ENCODE data around the gene PRR5.
"Not testable (repeated sequence)": the region's sequence is repeated elsewhere in the genome, so short reads cannot be mapped to it uniquely, and the experiment has no call there.

The PRR5 gene

GRCh38 chr22:44676066-44676440 lies 26.0 kb upstream of the PRR5 start:
- not testable (repeated sequence) for DNase-seq (ENCODE audit: low read depth)

DNA sequence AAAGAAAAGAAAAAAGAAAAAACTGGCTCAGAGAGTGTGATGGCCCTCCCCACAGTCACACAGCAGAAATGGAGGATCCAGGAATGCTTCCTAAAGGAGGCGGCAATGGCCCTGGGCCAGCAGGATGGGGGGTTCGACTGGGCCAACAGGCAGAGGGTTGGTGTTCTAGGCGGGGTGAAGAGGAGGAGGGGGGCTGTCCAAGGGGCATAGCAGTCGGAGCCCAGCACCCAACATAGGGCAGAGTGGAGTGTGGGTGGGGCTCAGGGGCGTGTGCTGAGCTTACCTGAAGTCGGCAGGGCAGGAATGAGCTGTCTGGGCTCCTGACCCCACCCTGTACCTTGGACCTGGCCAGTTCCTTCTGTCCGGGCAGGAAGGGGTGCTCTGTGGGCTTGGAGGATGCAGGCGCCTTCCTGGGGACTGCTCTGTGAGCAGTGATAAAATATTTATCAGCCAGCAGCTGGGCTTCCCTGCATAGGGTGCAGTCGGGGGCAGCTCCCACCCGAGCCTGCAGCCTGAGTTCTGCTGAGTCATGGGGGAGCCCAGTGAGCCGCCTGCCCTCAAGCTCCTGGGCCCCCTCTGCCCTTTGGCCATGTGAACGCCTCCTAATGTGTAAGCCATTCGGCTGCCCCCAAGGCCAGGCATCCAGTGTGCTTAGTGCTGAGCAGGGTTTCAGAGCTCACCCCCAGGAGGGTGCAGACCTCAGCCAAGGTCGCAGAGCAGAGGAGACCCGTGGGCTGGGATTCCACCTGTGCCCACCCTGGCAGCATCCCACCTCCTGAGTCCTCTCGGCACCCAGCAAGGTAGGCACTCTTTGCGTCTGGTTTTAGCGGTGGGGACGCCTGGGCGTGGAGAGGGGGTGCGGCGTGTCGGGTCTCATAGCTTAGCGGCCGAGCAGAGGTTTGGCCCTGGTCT lies 25.3 kb upstream of the PRR5 start:
- DNase-seq (ENCODE audit: low read depth), result no peak

DNA sequence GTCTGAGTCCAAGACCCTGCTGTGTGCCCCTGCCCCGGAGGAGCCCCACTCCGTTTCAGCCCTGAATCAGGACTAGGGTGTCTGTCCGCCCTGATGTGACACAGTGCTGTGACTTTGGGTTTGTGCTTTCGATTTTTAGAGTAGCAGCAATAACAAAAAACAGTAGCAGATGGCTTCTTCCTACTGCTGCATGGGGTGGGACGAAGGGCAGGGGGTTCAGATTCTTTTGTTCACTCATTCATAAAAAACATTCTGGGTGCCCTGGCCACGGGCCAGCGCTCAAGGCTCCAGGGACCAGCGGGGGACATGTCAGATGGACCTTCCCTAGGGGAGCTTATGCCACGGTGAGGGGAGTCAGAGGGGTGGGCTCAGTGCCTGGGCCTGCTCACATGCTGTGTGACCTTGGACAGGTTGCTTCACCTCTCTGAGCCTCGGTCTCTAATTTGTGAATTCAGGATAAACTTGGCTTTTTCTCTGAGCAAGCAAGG lies 24.6 kb upstream of the PRR5 start:
- DNase-seq (ENCODE audit: low read depth), result no peak

GRCh38 chr22:44677871-44678555 lies 24.0 kb upstream of the PRR5 start:
- no peak for DNase-seq (ENCODE audit: low read depth)

DNA sequence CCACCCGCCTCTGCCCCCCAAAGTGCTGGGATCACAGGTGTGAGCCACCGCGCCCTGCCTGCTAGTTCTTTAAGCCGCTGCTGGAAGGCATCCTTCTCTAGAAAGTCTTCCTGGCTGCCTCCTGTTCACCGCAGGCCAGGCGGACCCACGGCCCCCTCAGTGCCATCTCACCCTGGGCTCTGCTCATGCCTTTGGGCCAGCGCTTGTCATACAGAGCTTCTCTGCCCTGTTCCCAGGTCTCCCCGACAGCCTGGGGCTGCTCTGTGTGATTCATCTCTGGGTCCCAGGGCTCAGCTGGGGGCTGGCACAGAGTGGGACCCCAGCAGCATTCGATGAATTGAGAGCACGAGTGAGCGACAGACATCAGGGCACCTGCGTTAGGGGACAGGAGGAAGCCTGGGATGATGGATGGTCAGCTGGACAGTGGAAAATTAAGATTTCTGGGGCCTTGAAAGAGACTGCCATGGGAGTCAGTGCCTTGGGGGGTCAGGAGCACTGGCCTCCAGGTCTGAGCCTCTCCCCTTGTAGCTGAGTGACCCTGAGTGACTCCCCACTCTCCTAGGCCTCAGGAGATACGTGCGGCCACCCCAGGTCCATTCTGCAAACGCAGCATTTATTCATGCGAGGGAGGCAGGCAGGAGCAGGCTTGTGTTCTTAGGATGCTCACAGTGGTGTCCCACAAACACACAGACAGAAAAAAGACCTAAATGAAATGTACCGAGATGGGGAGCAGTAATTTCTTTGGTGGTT lies 23.3 kb upstream of the PRR5 start:
- DNase-seq (ENCODE audit: low read depth), result no peak

DNA sequence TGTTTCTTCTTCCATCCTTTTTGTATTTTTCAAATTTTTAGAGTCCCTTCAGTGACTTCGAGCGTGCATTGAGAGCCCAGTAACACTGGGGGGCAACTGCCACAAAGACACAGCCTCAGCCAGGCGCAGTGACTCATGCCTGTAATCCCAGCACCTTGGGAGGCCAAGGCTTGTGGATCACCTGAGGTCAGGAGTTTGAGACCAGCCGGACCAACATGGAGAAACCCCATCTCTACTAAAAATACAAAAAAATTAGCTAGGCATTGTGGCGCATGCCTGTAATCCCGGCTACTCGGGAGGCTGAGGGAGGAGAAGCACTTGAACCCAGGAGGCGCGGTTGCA lies 22.7 kb upstream of the PRR5 start:
- DNase-seq (ENCODE audit: low read depth), result not testable (repeated sequence)

DNA sequence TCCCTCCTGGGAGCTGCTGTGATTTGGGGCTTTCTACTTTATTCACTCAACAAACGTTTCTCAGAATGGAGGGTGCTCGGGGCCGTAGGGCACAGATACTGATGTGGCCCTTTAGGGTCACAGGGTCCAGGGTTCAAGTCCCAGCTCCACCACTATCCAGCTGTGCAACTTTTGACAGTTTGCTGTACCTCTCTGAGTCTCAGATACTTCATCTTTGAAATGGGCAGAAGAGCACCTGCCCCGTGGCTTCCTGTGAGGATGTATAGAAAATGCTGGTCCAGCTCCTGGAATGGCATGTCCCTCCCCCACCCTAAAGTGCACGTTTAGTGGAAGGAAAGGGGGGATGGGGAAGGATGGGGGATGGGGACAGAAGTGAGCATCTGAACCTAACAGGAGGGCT lies 21.9 kb upstream of the PRR5 start:
- no peak for DNase-seq (ENCODE audit: low read depth)

DNA sequence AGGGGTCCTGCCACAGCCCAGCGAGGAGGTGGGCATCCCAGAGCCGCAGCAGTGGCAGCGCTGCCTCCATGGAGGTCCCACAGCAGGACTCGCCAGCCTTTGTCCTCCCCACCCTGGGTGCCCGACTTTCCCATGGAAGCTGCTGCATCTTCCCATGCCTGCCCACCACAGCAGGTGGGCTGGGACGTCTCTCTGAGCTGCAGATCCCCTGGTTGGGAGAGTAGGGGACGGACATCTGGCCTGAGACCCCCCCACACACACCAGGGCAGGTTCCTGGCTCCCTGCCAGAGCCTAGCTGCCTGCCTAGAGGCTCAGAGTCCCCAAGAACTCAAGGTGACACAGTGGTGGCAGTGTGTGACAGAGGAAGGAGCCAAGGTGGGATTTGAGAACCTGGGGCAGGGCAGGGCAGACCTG lies 21.5 kb upstream of the PRR5 start:
- no peak for DNase-seq (ENCODE audit: low read depth)

- no peak for DNase-seq (ENCODE audit: low read depth)
These were observed 19.3 kb upstream of the PRR5 start for GRCh38 chr22:44682556-44683168.

GRCh38 chr22:44683237-44683636 lies 18.8 kb upstream of the PRR5 start:
- no peak for DNase-seq (ENCODE audit: low read depth)

- no peak for DNase-seq (ENCODE audit: low read depth)
These were observed 18.1 kb upstream of the PRR5 start for GRCh38 chr22:44683881-44684280.

DNA sequence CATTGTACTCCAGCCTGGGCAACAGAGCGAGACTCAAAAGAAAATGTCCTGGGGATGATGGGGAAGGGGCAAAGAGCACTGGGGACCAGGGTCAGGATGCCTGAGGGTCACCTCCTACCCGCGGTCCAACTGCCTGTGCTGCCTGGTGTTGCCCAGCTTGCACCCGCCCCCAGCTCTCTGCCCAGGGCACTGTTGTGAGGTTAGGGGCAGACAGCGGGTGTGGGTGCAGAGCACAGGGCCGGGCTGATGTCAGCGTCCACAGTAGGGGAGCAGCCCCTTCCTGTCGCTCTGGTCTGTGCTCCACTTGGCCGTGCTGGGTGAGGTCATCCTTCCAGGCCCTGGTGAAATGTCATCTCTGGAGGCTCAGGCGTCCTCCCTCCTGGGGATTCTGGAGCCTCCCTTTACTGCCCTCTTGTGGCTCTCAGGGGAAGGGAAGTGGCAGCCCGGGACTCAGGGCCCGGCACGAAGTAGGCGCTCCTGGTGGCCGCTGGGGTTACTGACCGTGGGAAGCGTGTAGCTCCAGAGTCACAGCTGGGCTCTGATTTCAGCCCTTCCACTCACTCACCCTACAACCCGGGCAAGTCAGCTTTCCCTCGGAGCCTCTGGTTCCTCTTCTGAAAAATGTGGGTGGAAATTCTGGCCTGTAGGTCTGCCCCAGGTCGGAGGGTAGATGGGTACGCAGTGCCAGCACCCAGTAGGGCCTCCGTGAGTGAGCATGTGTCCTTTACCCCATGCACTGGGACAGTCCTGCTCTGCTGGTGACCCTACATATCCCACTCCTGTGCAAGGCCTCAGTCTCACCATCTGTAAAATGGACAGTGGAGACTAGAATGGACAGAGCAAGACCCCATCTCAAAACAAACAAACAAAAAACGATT lies 17.3 kb upstream of the PRR5 start:
- peak; percentile 86 for DNase-seq (ENCODE audit: low read depth)

DNA sequence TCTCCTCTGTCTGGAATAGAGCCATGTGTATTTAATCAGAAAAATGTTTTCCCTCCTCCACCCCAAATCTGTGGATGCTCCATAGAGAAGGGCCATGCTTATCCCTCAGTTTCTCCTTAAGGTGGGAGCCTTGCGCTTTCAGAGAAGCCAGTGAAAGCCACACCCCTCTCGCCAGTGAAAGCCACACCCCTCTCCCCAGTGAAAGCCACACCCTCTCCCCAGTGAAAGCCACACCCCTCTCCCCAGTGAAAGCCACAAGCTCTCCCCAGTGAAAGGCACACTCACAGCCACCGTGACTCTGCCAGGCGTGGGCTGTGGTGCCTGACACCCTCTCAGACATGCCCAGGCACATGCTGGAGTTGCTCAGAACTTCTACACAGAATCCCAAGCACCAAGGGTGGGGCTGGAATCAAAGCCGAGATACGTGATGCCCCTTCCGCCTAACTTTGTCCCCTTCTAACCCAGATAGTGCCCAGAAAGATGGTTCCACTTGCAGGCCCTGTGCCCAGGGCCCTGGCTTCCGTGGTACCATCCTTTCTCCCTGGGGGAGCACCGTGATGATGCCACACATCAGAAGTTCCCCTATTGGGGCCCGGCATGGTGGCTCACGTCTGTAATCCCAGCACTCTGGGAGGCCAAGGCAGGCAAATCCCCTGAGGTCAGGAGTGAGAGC lies 16.5 kb upstream of the PRR5 start:
- no peak for DNase-seq (ENCODE audit: low read depth)

DNA sequence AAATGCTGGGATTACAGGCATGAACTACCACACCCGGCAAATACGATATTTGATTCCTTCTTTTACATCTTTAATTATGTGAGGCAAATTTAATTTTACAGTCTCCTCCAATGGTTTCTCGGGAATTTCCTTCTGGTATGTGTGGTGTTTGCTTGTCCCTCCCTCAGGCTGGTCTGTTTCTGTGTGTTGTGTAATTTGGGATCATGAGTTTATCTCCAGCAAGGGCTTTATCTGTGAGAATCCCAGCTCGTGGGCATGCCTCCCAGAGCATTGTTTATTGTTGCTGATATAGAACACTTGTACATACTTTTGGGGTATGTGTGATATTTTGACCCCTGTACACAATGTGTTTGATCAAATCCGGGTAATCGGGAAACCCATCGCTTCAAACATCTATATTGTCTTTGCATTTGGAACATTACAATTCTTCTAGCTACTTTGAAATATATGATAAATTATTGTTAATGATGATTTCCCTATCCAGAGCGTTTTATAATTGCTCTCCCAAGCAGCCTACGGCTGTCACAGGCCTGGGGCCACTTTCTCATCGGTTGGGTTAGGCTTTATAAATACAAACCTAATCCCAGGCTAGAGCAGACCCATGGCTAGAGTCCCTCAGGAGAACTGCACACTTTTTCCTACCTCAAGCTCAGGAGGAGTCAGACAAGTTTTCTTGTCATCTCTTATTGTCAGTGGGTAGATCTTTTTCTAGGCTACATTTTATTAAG lies 15.0 kb upstream of the PRR5 start:
- DNase-seq (ENCODE audit: low read depth), result no peak

- DNase-seq (ENCODE audit: low read depth), result no peak
These were observed 12.8 kb upstream of the PRR5 start for GRCh38 chr22:44689173-44689572.

GRCh38 chr22:44689915-44690524 lies 12.0 kb upstream of the PRR5 start:
- no peak for DNase-seq (ENCODE audit: low read depth)

DNA sequence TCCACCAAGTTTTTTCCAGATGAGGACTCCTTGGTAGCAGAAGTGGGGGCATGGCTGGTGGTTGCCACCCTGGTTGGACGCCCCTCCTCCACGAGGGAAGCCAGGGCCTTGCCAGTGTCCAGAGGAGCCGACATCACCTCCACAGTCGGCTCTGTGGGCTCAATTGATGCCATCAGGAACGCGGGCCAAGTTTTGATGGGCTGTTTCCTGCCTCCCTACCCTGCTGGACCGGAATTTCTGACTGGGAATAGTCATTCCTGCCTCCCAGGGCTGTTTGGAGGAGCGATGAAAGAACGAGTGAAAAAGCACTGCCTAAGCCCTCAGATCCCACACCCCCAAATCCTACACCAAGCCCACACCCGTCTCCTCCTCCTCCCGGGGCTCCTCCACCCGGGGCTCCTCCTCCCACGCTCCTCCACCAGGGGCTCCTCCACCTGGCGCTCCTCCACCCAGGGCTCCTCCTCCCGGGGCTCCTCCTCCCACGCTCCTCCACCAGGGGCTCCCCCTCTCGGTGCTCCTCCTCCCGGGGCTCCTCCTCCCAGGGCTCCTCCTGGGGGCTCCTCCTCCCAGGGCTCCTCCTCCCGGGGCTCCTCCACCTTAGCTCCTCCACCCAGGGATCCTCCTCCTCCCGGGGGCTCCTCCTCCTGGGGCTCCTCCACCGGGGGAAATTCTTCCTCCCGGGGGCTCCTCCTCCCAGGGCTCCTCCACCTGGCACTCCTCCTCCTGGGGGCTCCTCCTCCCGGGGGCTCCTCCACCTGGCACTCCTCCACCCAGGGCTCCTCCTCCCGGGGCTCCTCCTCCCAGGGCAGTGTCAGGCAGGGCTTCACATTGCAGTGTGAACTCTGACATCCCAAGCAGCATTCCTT lies 10.0 kb upstream of the PRR5 start:
- no peak for DNase-seq (ENCODE audit: low read depth)

DNA sequence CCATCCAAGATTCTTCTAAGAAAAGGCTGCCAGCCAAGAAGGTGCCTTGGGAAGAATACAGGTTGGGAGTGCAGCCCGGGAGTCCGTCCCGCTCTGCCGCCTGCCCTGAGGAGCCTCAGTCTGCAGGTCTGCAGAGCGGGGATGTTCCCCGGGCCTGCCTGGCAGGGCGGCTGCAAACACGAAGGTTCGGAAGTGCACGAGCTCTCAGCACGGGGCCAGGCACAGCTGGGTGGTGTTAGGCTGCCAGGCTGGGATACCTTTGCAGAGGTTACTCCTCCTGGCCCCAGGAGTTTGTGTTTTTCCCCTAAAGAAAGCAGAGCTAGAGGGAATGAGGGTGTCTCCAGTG lies 9.4 kb upstream of the PRR5 start:
- DNase-seq (ENCODE audit: low read depth), result no peak

- DNase-seq (ENCODE audit: low read depth), result no peak
These were observed 8.9 kb upstream of the PRR5 start for GRCh38 chr22:44693145-44693544.

Data from HS-5 (cell line).